GM12865 (cell line): Measurements from ENCODE around the gene ATP1A2.

ENCODE experiments used
- DNase-seq: peaks from one replicate; pipeline ENCODE4 v3.0.0; 2010; ENCODE audit warnings: low read depth
- H3K4me3 ChIP-seq: 2 replicates; pipeline ENCODE4 v1.5.1; 2011; ENCODE audit warnings: mild to moderate bottlenecking, low read depth, low read length, control low read depth
- TF ChIP-seq, protein P1 (sequence below): IDR thresholded peaks from 2 replicates; pipeline ENCODE4 v1.5.1; 2011; ENCODE audit warnings: low read length, control low read depth, low read depth, inconsistent platforms; ENCODE audit not compliant: insufficient read depth; ENCODE audit errors: missing control alignments

Gene ATP1A2

DNA sequence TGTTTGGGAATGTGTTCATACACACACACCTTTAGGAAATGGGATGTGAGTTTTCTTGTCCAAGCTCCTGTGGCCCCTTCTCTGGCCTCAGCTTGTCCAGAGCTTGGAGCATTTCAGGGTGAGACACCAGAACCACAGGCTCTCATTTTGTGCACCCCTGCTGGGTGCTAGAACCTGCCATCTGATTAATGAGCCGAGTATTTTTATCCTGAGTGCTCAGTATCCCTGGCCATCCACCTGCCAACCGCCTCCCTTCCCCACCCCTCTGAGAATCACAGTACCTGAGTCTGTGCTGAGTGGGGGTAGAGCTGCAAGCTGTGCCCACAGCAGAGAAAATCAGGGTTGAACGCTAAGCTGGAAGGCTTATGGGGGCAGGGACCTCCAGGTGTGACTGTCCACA, 76.2 kb downstream of the ATP1A2 start:
- no peak for DNase-seq
- H3K4me3 ChIP-seq, result no peak overlapping the region
- TF ChIP-seq, protein P1, sequence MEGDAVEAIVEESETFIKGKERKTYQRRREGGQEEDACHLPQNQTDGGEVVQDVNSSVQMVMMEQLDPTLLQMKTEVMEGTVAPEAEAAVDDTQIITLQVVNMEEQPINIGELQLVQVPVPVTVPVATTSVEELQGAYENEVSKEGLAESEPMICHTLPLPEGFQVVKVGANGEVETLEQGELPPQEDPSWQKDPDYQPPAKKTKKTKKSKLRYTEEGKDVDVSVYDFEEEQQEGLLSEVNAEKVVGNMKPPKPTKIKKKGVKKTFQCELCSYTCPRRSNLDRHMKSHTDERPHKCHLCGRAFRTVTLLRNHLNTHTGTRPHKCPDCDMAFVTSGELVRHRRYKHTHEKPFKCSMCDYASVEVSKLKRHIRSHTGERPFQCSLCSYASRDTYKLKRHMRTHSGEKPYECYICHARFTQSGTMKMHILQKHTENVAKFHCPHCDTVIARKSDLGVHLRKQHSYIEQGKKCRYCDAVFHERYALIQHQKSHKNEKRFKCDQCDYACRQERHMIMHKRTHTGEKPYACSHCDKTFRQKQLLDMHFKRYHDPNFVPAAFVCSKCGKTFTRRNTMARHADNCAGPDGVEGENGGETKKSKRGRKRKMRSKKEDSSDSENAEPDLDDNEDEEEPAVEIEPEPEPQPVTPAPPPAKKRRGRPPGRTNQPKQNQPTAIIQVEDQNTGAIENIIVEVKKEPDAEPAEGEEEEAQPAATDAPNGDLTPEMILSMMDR, result no peak

DNA sequence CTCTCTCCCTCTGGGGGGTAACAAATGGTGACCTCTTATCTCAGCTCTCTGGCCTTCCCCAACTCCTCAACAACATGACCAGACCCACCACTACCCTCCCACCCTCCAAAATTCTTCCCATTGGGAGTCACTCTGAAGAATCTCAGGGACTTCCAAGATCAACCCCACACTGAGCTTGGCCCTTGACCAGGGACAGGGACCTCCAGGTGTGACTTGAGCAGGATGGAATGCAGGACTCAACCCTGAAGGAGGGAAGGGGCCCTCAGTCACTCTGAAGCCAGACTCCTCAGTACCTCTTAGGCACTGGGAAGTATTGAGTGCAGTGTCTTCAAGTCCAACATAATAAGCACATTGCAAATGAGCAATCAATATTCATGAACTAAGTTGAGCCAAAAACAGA, 76.7 kb downstream of the ATP1A2 start:
- H3K4me3 ChIP-seq, result no peak overlapping the region
- no peak for DNase-seq
- TF ChIP-seq, protein P1, result no peak
